GM19238 (cell line): ENCODE data around the gene TARP.
"Not testable (repeated sequence)": the region's sequence is repeated elsewhere in the genome, so short reads cannot be mapped to it uniquely, and the experiment has no call there.

Experiments used
- DNase-seq: peaks from one replicate; pipeline ENCODE4 v3.0.0; 2011; ENCODE audit warnings: low spot score; ENCODE audit not compliant: insufficient read length

The TARP gene

DNA sequence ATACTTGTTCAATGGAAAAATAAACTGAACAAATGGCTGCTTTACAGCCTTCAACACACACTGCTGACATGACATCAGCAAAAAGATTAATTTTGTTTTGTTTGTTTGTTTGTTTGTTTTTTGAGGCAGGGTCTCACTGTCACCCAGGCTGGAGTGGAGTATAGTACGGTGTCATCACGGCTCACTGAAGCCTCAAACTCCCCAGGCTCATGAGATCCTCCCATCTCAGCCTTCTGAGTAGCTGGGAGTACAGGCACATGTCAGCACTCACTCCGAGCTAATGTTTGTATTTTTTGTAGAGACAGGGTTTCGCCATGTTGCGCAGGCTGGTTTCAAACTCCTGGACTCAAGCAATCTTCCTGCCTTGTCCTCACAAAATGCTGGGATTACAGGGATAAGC, 10.9 kb downstream of the TARP start:
- no peak for DNase-seq

DNA sequence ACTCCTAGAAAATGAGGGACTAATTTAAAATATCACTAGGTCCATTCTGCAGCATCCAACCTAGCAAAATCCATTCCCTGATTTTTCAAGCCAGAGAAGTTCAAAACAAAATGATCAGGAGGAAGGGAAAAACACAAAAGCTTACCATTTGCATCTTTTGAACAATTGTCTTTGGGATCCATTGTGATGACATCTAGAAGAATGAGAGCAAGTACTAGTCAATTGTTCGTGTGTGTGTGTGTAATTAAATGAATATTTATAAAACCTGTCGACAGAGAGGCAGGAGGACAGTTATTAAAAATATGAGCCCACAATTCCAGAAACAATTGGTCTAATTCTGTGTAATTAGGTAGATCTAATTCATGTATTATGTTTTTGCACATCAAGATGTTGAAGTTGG, 11.4 kb downstream of the TARP start:
- DNase-seq: not testable (repeated sequence)

DNA sequence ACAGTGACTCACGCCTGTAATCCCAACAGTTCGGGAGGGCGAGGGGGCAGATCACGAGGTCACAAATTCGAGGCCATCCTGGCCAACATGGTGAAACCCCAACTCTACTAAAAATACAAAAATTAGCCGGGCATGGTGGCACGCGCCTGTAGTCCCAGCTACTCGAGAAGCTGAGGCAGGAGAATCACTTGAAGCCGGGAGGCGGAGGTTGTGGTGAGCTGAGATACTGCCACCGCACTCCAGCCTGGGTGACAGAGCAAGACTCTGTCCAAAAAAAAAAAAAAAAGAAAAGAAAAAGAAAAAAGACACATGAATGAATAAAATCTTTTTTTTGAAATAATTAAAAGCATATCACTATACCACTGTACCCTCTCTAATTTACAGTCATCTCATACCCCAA, 11.8 kb downstream of the TARP start:
- DNase-seq: not testable (repeated sequence)

DNA sequence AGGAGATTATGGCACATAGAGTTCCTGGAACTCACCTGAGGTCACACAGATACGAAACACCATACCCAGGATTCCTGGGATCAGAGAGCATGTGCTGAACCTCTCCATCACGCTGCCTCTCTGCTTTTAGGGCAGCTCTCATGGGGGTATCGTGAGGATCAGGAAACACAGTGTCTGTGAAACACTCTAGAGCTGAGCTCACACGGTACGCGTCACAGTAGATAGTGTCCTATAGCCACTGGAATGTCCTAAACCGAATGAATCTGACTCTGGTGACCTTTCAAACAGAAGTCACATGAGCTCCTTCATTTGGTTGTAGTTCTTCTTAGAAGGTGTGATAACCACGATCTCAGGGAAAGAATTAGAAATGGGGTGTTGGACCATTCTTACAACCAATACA, 14.3 kb downstream of the TARP start:
- DNase-seq: not testable (repeated sequence)

DNA sequence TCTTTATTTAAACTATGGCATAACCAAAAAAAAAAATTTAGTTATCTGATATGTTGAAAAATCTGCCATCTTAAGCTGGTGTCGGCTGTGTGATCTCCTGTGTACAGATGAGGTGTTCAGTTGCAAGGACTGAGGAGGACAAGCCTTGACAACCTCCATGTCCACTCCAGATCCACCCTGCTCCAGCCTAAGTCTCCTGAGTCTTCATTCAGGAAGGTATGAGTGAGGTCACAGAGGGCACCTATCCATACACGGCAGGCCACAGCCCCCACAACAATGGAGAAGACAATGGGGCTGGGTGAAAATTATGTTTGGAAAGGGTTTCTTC, 16.1 kb downstream of the TARP start:
- no peak for DNase-seq

DNA sequence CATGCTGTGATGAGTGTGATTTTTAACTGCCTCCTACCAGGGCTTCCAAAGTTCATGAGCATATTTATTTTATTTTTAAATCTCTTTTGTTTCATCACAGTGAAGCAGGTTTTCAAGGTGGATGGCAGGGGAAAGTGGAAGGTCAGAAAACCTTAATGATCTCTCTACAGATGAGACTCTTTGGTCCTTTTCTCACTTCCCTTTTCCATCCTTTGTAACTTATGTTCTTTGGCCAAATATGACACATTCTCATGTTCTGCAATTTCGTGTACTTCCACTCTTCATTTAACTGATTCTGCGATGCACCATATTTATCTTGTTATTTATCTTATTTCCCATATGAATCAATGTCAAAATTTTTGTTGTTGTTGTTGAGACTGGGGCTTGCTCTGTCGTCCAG, 23.6 kb downstream of the TARP start:
- DNase-seq: not testable (repeated sequence)

DNA sequence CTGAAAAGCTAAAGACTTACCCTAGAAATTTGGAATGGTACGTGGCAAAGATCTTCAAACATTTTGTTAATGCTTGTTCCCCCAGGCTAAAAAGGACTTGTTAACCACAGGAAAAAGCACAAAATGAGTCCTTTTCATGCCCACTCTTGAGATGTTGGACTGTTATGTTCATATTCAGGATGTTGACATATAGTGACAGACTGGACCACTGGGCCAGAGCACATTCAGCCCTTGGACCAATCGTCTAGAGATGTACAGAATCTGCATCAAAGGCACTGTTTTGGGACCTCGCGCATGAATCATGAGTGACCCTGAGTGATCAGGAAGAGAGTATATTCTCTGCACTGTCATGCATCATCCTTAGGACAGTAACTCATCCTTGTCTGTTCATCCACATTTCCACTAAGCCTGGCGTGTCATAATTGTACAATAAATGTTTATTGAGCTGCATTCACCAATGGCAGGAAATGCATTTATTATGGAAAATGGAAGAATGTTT, 25.3 kb downstream of the TARP start:
- DNase-seq: no peak

DNA sequence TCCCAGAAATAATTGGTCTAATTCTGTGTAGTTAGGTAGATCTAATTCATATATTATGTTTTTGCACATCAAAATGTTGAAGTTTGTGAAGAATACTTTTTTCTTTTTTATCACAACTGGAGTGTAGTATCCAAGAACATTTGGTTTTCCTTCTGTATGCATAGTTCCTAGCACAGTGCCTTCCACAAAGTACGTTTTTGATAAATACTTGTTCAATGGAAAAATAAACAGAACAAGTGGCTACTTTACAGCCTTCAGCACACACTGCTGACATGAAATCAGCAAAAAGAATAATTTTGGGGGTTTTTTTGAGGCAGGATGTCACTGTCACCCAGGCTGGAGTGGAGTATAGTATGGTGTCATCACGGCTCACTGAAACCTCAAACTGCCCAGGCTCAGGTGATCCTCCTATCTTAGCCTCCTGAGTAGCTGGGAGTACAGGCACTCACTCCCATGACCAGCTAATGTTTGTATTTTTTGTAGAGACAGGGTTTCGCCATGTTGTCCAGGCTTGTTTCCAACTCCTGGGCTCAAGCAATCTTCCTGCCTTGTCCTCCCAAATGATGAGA, 27.9 kb downstream of the TARP start:
- no peak for DNase-seq

DNA sequence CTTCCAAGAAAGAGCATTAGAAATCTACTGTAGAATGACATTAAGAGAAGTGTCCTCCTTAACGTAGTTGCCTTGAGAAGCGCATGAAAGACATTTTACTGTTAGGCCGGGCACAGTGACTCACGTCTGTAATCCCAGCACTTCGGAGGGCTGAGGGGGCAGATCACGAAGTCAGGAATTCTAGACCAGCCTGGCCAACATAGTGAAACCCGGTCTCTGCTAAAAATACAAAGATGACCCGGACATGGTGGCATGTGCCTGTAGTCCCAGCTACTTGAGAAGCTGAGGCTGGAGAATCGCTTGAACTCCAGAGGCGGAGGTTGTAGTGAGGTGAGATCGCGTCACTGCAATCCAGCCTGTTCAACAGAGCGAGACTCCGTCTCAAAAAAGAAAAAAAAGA, 28.9 kb downstream of the TARP start:
- DNase-seq: no peak

DNA sequence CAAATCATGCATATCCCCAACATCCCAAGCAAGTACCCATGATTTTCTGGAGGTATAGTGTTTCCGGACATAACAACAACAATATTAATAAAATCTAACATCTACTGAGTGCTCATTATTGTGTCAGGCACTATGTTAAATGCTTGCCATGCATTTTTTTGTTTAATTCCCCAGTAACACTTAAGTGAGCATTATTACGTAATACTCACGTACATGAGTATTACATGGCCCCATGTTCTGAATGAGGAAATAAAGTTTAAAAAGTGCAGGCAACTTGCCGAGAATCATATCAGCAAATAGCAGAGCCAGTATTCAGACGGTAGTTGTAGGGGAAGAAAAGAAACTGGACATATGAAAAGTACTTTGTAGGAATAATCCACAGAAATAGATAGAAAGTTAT, 30.1 kb downstream of the TARP start:
- not testable (repeated sequence) for DNase-seq

DNA sequence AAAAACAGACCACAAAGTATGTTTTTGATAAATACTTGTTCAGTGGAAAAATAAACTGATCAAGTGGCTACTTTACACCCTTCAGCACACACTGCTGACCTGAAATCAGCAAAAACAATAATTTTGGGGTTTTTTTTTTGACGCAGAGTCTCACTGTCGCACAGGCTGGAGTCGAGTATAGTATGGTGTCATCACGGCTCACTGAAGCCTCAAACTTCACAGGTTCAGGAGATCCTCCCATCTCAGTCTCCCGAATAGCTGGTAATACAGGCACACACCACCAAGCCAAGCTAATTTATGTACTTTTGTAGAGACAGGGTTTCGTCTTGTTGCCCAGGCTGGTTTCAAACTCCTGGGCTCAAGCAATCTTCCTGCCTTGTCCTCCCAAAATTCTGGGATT, 30.6 kb downstream of the TARP start:
- DNase-seq: no peak

DNA sequence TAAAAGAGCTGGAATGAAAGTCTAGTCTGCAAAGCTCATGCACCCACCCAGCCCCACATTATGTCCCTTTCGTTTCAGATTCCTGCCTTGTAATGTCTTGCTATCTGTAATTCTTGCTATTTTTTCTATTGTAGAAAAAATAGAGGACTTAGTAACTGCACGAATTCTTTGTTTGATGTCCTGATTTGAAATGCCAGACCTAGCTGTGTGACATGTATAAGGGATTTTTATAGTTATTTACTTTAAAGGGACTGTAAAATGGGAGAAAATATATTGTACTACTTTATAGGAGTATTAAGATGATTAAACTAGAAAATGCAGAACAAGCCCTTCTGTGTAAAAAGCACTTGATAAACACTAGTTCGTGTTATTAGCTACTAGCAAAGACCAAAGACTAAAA, 32.4 kb downstream of the TARP start:
- no peak for DNase-seq

DNA sequence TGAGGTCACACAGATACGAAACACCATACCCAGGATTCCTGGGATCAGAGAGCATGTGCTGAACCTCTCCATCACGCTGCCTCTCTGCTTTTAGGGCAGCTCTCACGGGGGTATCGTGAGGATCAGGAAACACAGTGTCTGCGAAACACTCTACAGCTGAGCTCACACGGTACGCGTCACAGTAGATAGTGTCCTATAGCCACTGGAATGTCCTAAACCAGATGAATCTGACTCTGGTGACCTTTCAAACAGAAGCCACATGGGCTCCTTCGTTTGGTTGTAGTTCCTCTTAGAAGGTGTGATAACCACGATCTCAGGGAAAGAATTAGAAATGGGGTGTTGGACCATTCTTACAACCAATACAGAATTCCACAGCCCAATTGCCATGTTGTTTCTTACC, 34.3 kb downstream of the TARP start:
- DNase-seq: not testable (repeated sequence)

DNA sequence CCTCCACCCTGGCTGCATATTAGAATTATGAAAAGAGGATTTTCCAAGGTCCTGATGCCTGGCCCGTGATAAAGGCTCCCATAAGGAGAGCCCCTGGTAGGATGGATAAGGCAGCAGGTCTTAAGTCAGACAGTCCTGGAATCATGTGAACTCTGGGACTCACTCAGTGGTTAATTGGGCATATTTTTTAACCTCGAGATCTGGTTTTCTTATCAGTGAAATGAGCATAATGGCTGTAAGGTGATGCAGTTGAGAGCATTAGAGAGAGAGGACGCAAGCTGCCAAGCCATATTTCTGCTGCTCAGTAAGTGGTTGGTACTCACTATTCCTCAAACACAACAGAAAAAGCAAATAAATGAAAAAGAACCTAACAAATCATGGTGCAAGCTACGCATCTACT, 37.8 kb downstream of the TARP start:
- no peak for DNase-seq

DNA sequence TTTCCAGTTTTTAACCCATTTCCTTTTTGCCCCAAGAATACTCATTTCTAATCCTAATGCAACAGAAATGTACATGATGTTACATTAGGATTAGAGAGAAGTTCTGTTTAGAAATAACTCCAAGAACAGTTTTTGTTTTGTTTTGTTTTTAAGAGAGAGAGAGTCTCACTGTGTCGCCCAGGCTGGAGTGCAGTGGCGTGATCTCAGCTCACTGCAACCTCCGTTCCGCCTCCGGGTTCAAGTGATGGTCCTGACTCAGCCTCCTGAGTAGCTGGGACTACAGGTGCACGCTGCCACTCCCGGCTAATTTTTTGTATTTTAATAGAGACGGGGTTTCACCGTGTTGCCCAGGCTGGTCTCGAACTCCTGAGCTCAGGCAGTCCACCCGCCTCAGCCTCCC, 38.7 kb downstream of the TARP start:
- not testable (repeated sequence) for DNase-seq

DNA sequence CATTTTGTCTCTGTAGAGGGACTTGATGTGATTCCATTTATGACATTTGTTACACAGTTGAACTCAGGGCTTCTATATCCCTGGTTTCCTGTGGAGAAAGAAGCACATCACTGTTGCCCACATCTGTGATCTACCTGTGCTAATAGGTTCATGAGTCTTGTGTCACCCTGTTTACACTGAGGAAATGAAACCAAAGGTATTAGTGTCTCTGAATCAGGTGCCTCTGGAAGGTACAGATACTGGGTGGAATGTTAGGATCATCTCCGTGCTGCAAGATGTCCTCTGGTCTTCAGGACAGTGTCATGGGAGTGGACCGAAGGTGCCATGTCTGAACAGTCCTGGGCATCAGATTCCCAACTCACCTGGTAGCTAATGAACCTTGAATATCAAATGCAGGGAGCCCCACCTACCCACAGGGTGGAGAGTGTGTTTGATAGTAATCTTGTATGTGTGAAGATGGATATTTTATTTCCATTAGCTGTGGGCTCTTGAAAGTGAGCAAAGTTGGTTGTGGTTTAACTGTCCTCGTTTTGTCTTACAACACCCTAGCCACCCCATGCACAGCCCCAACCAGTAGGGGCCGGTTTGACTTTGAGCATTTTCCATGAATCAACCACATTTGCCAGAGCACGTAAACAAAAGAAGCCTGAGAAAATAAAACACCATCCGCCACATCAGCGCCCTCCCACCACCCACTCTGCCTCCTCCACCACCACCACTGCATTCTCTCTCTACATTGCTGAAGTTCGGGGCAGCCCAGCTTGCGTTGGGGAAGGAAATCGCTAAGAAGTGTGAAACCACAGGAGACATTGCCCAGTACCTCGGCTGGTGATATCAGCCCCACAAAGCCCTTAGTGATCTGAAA, 40.7 kb downstream of the TARP start:
- DNase-seq: peak; percentile 8

DNA sequence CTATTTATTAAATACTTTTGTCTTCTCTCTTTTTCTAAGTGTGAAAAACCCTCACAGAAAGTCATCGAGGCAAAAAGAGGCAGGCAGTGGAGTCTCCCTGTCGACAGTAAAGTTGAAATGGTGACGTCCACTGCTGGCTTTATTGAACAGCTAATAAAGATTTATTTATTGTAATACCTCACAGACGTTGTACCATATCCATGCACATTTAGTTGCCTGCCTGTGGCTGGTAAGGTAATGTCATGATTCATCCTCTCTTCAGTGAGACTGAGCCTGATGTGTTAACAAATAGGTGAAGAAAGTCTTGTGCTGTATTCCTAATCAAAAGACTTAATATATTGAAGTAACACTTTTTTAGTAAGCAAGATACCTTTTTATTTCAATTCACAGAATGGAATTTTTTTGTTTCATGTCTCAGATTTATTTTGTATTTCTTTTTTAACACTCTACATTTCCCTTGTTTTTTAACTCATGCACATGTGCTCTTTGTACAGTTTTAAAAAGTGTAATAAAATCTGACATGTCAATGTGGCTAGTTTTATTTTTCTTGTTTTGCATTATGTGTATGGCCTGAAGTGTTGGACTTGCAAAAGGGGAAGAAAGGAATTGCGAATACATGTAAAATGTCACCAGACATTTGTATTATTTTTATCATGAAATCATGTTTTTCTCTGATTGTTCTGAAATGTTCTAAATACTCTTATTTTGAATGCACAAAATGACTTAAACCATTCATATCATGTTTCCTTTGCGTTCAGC, 43.4 kb downstream of the TARP start:
- no peak for DNase-seq

DNA sequence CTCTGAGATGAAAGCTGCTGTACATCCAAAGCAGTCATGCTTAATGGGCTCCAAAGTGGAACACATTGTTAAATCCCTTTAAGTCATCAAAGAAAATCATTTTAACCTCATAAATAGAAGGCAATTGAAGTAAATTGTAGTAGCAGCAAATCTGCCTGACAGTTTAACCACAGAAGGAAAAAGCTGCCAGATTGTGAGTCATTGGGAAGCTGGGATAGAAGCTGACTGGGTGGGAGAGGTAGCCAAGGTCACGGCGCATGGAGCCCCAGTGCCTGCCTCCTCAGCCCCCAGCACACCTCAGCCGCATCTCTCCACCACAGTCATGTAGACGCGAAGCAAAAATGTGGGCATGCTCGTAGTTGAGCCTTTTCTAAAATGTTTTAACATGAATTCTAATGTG, 44.0 kb downstream of the TARP start:
- DNase-seq: no peak

DNA sequence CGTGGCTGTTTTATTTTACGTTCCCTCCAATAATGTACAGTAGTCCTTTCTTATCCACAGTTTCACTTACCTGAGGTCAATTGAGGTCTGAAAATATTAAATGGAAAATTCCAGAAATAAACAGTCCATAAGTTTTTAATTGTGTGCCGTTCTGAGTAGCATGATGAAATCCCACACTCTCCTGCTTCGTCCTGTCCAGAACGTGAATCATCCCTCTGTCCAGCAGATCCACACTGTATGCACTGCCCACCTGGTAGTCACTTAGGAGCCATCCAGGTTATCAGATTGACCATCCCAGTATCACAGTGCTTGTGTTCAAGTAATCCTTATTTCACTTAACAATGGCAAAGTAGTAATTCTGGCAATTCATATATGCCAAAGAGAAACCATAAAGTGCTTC, 49.0 kb downstream of the TARP start:
- no peak for DNase-seq

DNA sequence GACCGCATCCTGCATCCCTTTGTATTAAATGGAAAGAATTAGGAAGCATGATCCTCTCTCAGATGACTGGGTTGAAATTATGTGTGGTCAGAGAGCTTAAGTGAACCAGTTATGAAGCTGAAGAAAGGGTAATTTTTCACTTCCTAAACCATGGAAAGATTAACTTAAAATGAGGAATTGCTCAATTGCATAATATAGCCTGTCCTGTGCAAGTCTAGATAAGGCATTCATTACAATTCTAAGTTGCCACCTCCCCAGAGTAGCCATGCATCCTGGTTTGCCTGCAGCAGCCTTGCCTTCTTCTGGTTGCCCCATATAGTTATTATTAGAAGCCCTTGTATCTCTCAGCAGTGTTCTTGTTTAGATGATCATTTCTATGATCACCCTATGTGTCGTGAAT, 50.1 kb downstream of the TARP start:
- no peak for DNase-seq

DNA sequence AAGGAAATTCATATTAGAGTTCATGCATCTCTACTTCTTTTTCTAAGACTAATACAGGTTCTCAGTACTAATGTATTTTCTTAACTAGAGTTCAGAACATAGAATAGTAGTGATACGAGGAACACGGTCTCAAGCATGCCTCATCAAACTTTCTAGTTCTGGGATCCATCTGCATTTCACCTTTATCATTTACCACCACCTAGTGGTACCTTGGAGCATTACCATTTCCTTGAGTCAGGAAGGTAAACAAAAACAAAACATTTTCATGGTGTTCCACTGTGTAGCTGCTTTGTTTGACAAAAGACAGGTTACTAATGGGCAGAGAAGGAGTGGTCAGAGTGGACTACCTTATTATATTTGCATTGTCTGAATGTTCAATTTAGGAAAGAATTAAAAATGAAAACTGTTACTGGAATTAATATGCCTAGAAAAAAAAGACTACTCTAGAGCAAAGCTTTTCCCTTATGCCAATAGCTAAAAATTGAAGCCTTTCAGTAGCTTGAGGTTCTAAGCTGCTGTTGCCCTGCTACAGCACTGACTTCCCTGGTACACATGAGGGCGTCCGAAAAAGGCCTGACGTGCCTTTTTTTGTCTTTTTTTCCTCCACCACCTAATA, 50.8 kb downstream of the TARP start:
- DNase-seq: peak; percentile 10

DNA sequence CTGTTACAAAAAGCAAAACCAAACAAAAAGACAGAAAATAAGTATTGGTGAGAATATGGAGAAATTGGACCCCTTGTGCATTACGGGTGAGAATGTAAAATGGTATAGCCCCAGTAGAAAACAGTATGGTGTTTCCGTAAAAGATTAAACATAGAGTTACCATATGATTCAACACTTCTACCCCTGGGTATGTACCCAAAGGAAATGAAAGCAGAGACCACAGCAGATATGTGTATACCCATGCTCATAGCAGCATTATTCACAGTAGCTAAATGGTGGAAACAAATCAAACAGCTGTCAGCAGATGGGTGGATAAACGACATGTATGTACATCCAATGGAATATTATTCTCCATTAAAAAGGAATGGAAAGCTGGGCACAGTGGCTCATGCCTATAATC, 53.0 kb downstream of the TARP start:
- no peak for DNase-seq
